ENCODE results near the gene VASH2. TPM values are rescaled to one million over a fixed set of nuclear protein-coding genes. Genes with fewer than 3 reads are reported as not detected.

The VASH2 gene
- total and polyA plus RNA-seq, 2 of the 8 experiments (the other 6 are each of a cell fraction or from before 2014, with no cell fraction given) = 44.0 to 187 TPM

DNA sequence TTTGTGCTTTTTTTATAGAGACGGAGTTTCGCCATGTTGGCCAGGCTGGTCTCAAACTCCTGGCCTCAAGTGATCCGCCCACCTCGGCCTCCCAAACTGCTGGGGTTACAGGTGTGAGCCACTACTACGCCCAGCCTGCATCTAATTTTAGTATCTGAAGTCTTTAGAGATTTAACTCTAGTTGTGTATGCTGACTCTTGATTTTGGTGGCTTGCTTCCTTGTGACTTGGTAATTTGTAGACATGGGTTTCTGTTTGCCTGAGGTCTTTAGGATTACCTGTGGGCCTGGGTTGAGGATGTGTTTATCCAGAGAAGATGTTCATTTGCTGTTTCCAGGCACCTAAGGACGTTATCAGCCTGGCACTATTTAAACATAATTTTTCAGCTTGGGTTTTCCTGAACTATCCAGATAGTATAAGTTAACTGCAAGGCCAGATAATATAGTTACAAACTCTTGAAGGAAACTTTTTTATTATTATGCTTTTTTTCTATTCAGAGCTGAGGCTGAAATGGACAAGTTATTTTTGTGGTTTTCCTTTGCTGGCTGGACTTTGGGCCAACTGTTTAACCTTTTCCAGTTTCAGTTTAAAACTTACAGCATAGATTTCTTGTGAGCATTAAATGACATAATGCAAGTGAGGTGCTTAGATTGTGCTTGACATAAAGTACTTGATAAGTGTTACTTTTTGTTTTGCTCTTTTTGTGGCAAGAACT is 7.5 kb upstream of the VASH2 start (continued):
- TF ChIP-seq BACH1 (IDR thresholded peaks at IDR 0.05; ENCODE audit: low read length) (no peak), TCF12 (IDR thresholded peaks at IDR 0.05; ENCODE audit: low read depth, low read length) (no peak), KDM4A (IDR thresholded peaks at IDR 0.05; ENCODE audit: low read depth, low read length, severe bottlenecking) (no peak), SP4 (IDR thresholded peaks at IDR 0.05; ENCODE audit: low read length) (no peak)
